Measurements from ENCODE around the gene INHBE.

The INHBE gene

GRCh38 chr12:57452937-57453509 lies 2.1 kb upstream of the INHBE start:
- H3K79me2 ChIP-seq (ENCODE audit: insufficient read depth, low read length): no peaks in the 10 kb centered on the region

DNA sequence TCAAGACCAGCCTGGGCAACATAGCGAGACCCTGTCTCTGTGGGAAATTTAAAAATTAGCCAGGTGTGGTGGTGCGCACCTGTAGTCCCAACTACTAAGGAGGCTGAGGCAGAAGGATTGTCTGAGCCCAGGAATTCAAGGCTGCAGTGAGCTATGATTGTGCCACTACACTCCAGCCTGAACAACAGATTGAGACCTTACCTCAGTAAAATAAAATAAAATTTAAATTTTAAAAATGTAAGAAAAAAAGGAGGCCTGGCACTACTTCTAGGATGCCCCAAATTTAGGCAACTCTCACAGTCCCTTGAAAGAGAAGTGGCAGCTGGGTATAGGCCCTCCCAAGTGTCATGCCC lies 918 bp upstream of the INHBE start:
- no peak overlapping the region for H3K9ac ChIP-seq (ENCODE audit: low read length)
- H3F3A ChIP-seq (ENCODE audit: insufficient read depth, low read length): no peaks in the 10 kb centered on the region
- TF ChIP-seq, protein P1, sequence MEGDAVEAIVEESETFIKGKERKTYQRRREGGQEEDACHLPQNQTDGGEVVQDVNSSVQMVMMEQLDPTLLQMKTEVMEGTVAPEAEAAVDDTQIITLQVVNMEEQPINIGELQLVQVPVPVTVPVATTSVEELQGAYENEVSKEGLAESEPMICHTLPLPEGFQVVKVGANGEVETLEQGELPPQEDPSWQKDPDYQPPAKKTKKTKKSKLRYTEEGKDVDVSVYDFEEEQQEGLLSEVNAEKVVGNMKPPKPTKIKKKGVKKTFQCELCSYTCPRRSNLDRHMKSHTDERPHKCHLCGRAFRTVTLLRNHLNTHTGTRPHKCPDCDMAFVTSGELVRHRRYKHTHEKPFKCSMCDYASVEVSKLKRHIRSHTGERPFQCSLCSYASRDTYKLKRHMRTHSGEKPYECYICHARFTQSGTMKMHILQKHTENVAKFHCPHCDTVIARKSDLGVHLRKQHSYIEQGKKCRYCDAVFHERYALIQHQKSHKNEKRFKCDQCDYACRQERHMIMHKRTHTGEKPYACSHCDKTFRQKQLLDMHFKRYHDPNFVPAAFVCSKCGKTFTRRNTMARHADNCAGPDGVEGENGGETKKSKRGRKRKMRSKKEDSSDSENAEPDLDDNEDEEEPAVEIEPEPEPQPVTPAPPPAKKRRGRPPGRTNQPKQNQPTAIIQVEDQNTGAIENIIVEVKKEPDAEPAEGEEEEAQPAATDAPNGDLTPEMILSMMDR (IDR thresholded peaks at IDR 0.05; ENCODE audit: low read length): no peak
- no peak for TF ChIP-seq EZH2 (IDR thresholded peaks at IDR 0.05; ENCODE audit: borderline replicate concordance, low read length)
- H3K4me3 ChIP-seq (ENCODE audit: low read depth, low read length, poor library complexity, severe bottlenecking): no peak overlapping the region
- no peak overlapping the region for H3K4me2 ChIP-seq (ENCODE audit: low read length)
- H4K20me1 ChIP-seq (ENCODE audit: insufficient read depth, low read length): no peaks in the 10 kb centered on the region
- H3K4me1 ChIP-seq (ENCODE audit: insufficient read depth, low read length, severe bottlenecking): peaks cover 18% of the 10 kb centered on the region
- H2AFZ ChIP-seq (ENCODE audit: low read length): no peak overlapping the region
- H3K9me2 ChIP-seq (ENCODE audit: low read depth, low read length): no peaks in the 10 kb centered on the region
- H3K9me3 ChIP-seq (ENCODE audit: low read length): no peaks in the 10 kb centered on the region
- no peak overlapping the region for H3K27ac ChIP-seq (ENCODE audit: low read depth, low read length, poor library complexity, severe bottlenecking)
- H3K27me3 ChIP-seq (ENCODE audit: insufficient read depth, low read length): no peaks in the 10 kb centered on the region
- H3K36me3 ChIP-seq (ENCODE audit: insufficient read depth, low read length): no peaks in the 10 kb centered on the region
- no peaks in the 10 kb centered on the region for H3K79me2 ChIP-seq (ENCODE audit: insufficient read depth, low read length)

More at GRCh38 chr12:57452937-57453509, 2.1 kb upstream of the INHBE start:
- no peaks in the 10 kb centered on the region for H4K20me1 ChIP-seq (ENCODE audit: insufficient read depth, low read length)
- no peak overlapping the region for H2AFZ ChIP-seq (ENCODE audit: low read length)
- H3K9me2 ChIP-seq (ENCODE audit: low read depth, low read length): no peaks in the 10 kb centered on the region
- no peak overlapping the region for H3K9ac ChIP-seq (ENCODE audit: low read length)
- H3F3A ChIP-seq (ENCODE audit: insufficient read depth, low read length): no peaks in the 10 kb centered on the region
- H3K4me3 ChIP-seq (ENCODE audit: low read depth, low read length, poor library complexity, severe bottlenecking): no peak overlapping the region
- TF ChIP-seq EZH2 (IDR thresholded peaks at IDR 0.05; ENCODE audit: borderline replicate concordance, low read length): no peak
- TF ChIP-seq, protein P1 (IDR thresholded peaks at IDR 0.05; ENCODE audit: low read length): peak; percentile 87
- no peaks in the 10 kb centered on the region for H3K36me3 ChIP-seq (ENCODE audit: insufficient read depth, low read length)
- H3K27ac ChIP-seq (ENCODE audit: low read depth, low read length, poor library complexity, severe bottlenecking): no peak overlapping the region
- H3K4me2 ChIP-seq (ENCODE audit: low read length): no peak overlapping the region
- H3K4me1 ChIP-seq (ENCODE audit: insufficient read depth, low read length, severe bottlenecking): peaks cover 10% of the 10 kb centered on the region
- H3K27me3 ChIP-seq (ENCODE audit: insufficient read depth, low read length): no peaks in the 10 kb centered on the region
- H3K9me3 ChIP-seq (ENCODE audit: low read length): no peaks in the 10 kb centered on the region

DNA sequence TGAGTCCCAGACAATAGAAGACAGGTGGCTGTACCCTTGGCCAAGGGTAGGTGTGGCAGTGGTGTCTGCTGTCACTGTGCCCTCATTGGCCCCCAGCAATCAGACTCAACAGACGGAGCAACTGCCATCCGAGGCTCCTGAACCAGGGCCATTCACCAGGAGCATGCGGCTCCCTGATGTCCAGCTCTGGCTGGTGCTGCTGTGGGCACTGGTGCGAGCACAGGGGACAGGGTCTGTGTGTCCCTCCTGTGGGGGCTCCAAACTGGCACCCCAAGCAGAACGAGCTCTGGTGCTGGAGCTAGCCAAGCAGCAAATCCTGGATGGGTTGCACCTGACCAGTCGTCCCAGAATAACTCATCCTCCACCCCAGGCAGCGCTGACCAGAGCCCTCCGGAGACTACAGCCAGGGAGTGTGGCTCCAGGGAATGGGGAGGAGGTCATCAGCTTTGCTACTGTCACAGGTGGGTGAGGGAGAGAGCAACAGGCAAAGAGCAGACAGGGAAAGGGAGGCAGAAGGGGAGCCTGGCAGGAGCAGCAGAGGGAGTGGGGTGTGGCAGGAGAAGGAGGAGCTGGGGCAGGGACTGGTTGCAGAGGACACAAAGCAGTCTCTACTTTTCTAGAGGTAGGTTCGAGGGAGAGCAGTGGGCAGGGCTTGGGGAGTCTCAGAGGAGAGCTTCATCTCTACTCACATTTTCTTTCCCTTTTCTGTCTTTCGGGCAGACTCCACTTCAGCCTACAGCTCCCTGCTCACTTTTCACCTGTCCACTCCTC lies 452 bp downstream of the INHBE start:
- H3F3A ChIP-seq (ENCODE audit: insufficient read depth, low read length): no peaks in the 10 kb centered on the region
- H3K4me3 ChIP-seq (ENCODE audit: low read depth, low read length, poor library complexity, severe bottlenecking): peak overlapping the region; percentile 43
- H3K79me2 ChIP-seq (ENCODE audit: insufficient read depth, low read length): no peaks in the 10 kb centered on the region
- peak overlapping the region; percentile 61 for H3K4me2 ChIP-seq (ENCODE audit: low read length)
- no peak overlapping the region; the same call in 1 of the 2 replicates for H3K9ac ChIP-seq (ENCODE audit: low read length)
- H2AFZ ChIP-seq (ENCODE audit: low read length): no peak overlapping the region
- H3K9me3 ChIP-seq (ENCODE audit: low read length): no peaks in the 10 kb centered on the region
- no peaks in the 10 kb centered on the region for H3K9me2 ChIP-seq (ENCODE audit: low read depth, low read length)
- H4K20me1 ChIP-seq (ENCODE audit: insufficient read depth, low read length): no peaks in the 10 kb centered on the region
- H3K27ac ChIP-seq (ENCODE audit: low read depth, low read length, poor library complexity, severe bottlenecking): no peak overlapping the region
- TF ChIP-seq, protein P1 (IDR thresholded peaks at IDR 0.05; ENCODE audit: low read length): no peak
- TF ChIP-seq EZH2 (IDR thresholded peaks at IDR 0.05; ENCODE audit: borderline replicate concordance, low read length): no peak
- no peaks in the 10 kb centered on the region for H3K36me3 ChIP-seq (ENCODE audit: insufficient read depth, low read length)
- no peaks in the 10 kb centered on the region for H3K27me3 ChIP-seq (ENCODE audit: insufficient read depth, low read length)
- peaks cover 22% of the 10 kb centered on the region for H3K4me1 ChIP-seq (ENCODE audit: insufficient read depth, low read length, severe bottlenecking)
